Measurements from ENCODE around the gene GSTO2.

DNA sequence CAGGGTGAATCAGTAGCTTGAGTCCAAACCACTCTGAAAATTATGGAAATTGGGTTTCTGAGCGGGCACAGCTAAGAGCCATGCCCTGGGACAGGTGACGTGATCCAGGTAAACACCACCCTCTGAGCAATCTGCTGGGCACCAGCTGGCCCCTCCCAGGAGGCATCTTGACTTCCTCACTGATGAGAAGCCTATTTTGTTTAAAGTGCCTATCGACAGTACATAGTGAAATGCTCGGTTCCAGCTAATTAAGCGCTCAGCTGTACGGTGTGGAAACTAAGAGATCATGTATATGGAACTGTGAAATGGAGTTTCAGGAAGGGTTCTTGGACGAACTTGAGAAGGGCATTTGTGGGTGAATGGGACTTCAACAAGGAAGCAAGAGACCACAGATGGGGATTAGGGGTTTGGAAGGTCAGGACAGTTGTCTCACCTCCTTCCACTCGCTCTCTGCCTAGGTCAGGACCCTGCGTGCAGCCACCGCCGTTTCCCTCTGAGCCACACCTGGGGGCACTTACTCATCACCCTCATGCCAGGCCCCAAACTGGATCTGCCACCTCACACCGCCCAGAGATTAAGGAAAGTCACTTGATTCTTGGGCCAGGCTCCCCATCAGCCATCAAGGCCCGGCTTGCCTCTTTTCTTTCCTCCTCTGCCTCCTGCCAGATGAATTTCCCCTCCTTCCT is 66.1 kb downstream of the GSTO2 start:
- TF ChIP-seq CTCF (IDR thresholded peaks at IDR 0.05 in 8 of 11, conservative IDR thresholded peaks at IDR 0.05 in 3 of 11) (no peak), POLR2AphosphoS5 (IDR thresholded peaks at IDR 0.05) (no peak), POLR2A (IDR thresholded peaks at IDR 0.05) (no peak)
